Endometrial microvascular endothelial cells (primary cell): ENCODE measurements around the gene PTPRN2. TPM values are rescaled to one million over a fixed set of nuclear protein-coding genes. Genes with fewer than 3 reads are reported as not detected.

Experiments
- in situ Hi-C: cut with HindIII; loops from 2 replicates; pipeline ENCODE4 v1.10.0; 2017; ENCODE audit warnings: low sequenced_read_pairs, low pct_unique_long_range_greater_than_20kb; ENCODE audit errors: inconsistent ontology term
- total RNA-seq: library from RNA; depleted of rRNA; stranded (reverse); fragments of >200 nt; gene quantifications from one replicate; pipeline ENCODE4 v1.2.3, GENCODE V29; 2015; ENCODE audit errors: inconsistent ontology term

The PTPRN2 gene
- total RNA-seq, 1 donor from 2014 or later: 13.3 TPM

GRCh38 chr7:158482480-158482879, 105.1 kb downstream of the PTPRN2 start:
- in situ Hi-C loops: no loop called here

- in situ Hi-C loops: no loop called here
Measured at GRCh38 chr7:158479664-158480025, 108.0 kb downstream of the PTPRN2 start.

DNA sequence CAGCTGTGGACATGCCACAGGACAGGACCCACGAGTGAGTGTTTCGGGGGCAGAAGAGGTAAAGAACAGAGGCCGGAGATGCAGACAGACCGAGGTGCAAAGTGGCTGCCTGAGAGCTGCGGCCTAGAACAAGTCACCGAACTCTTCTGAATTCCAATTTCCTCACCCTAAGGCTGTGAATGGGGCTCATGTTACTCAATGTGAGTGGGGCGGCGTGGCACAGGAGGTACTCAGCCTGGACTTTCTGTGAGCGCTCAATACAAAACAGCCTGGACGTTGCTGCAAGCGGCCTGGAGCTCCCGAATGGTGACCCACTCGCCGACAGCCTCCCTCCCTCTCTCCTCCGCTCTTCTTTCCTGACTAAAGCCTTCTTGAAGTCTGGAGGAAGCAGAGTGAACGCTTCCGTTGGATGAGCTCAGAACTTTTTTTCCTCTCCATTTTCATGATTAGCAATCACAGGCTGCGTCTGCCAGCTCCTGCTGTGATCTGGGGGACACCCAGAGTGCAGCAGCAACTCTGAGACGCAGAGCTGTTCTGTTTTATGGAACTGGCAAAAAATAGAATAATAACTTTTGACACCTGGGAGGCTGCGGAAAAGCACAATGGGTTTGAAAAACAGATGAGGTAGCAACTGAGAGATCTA, 108.5 kb downstream of the PTPRN2 start:
- in situ Hi-C loops: no loop called here

- in situ Hi-C loops: no loop called here
Measured at GRCh38 chr7:158477866-158478265, 109.8 kb downstream of the PTPRN2 start.

DNA sequence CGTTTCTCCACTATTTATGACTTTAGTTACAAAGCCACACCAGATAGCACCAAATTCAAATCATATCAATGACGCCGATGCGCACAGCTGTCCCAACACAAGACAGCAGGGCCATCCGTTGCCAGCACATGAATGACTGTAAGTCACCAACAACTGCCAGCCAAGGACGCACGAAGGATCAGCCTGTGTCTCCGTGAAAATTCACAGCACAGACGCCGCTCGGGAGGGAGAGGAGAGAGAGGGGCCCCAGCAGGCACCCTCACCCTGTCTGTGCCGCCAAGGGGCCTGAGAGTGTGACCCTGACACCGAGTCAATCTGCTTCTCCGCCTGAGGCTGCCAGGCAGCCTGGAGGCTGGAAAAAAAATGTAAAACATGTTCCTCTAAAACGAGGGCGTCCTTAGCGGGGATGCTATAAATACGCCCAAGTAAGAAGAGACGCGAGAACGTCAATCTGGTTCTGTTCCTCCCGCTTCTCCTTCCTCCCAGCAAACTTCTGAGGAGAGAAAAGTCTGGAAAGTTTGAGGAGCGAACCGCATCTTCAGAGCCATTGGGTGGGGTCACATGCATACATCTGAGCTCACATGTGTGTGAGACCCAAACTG, 111.2 kb downstream of the PTPRN2 start:
- in situ Hi-C loops: no loop called here

- in situ Hi-C loops: no loop called here
Measured at GRCh38 chr7:158475679-158476052, 112.0 kb downstream of the PTPRN2 start.

- in situ Hi-C loops: no loop called here
Measured at GRCh38 chr7:158475036-158475678, 112.5 kb downstream of the PTPRN2 start.

GRCh38 chr7:158474488-158474887, 113.1 kb downstream of the PTPRN2 start:
- in situ Hi-C loops: no loop called here

GRCh38 chr7:158473946-158474345, 113.7 kb downstream of the PTPRN2 start:
- in situ Hi-C loops: no loop called here

DNA sequence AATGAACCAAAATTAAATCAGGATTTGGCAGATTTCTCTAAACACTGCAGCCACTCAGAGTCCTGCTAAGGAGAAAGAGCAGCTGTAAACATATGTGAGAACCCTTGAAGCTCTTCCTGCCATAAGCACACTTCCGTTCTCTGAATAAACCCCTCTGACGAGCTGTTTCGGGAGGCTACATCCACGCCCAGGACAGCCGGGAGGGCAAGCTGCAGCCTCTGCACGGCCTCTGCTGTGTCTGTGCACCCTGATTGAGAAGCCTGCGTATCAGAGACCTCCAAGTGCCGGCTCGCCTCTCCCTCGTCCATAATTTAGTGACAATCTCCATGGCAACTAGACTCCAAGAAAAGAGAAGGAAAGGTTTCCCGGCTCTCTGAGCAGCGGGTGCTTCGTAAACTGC, 114.4 kb downstream of the PTPRN2 start:
- in situ Hi-C loops: no loop called here

DNA sequence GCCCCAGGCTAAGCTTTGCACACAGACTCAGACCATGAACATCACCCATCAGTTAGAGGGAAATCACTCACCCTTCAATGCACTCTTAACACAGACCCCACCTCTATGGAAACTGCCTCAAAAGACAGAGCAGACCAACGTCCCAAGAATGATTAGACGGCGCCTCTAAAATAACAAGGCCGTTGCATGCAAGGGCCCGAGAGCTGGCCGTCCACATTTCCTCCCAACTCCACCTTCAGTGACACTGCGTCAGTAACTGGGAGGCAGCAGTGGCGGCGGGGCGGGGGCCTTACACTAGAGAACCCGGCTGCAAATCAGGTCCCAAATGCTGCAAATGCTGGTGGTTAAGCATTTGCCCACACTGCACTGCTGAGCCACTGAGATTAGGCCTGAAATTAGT, 115.0 kb downstream of the PTPRN2 start:
- in situ Hi-C loops: no loop called here

- in situ Hi-C loops: no loop called here
Measured at GRCh38 chr7:158471716-158472115, 115.9 kb downstream of the PTPRN2 start.

GRCh38 chr7:158470336-158470735, 117.3 kb downstream of the PTPRN2 start:
- in situ Hi-C loops: no loop called here

- in situ Hi-C loops: no loop called here
Measured at GRCh38 chr7:158469396-158470051, 118.1 kb downstream of the PTPRN2 start.

- in situ Hi-C loops: no loop called here
Measured at GRCh38 chr7:158468700-158469296, 118.8 kb downstream of the PTPRN2 start.

DNA sequence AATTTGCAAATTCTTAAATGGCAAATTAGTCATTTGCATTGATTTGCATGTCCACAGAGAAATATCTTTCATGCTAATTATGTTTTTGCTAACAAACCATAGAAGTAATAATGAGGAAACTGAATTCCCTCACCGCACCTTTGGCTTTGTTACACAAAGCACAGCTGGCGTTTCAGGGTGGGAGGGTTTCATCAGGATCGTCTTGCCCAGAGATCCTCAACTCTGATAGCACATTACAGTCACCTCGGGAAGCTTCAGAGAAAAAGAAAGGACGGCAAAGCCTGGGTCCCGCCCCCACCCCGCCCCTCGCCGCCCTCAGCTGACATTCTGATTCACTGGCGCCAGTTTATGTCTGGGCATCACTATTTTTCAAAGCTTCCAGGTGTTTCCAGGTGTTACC, 119.4 kb downstream of the PTPRN2 start:
- in situ Hi-C loops: no loop called here

- in situ Hi-C loops: no loop called here
Measured at GRCh38 chr7:158467562-158467961, 120.1 kb downstream of the PTPRN2 start.

DNA sequence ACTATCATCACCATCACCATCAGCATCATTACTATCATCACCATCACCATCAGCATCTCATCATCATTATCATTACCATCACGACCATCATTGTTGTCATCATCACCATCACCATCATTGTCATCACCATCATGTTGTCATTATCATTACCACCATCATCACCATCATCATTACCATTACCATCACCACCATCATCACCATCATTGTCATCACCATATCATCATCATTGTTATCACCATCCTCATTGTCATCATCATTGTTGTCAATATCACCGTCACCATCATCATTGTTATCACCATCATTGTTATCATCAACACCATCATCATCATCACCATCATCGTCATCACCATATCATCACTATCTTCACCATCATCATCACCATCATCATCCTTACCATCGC, 124.3 kb downstream of the PTPRN2 start:
- in situ Hi-C loops: no loop called here

DNA sequence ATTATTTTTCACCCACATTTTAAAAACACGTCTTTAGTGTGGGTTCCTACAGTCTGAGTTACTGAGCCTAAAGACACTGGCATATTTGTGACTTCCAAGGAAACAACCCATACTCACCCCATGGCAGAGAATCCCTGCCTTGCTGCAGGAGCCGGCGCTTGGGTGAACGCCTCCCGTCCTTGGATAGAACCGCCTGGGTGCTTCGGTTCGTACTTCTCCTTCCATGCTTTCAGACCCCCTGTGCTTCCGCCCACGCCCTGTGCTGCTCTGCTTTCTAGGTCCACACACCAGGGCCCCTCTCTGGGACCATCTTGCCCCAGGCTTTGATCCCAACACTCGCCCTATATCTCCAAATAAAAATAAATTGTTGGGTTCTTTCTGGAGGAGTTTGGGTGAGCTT, 125.8 kb downstream of the PTPRN2 start:
- in situ Hi-C loops: no loop called here

GRCh38 chr7:158460665-158461064, 127.0 kb downstream of the PTPRN2 start:
- in situ Hi-C loops: no loop called here
